AG04450 (cell line): Measurements from ENCODE around the gene WDR5. TPM values are rescaled to one million over a fixed set of nuclear protein-coding genes. Genes with fewer than 3 reads are reported as not detected.

Source experiments
- CTCF ChIA-PET: fragments of 300-600, 350-600 bp; formaldehyde crosslinking; extraction: SDS; loops from one replicate; lab custom pipeline; 2022; ENCODE audit warnings: antibody characterized with exemption, inconsistent platforms; lab: Charles Lee
- POLR2A ChIA-PET: fragments of 350-600 bp; formaldehyde crosslinking; extraction: SDS; loops from one replicate; lab custom pipeline; 2021; ENCODE audit warnings: antibody characterized with exemption, inconsistent platforms; lab: Yijun Ruan, JAX
- DNase-seq: peaks from one replicate; pipeline ENCODE4 v3.0.0-alpha.2; 2011; ENCODE audit warnings: low read depth, low spot score
- H3K27ac ChIP-seq: one replicate; pipeline ENCODE4 v1.5.1; 2012; ENCODE audit warnings: low read depth, low read length, control low read depth
- H3K27me3 ChIP-seq: one replicate; pipeline ENCODE4 v1.6.0; 2012; ENCODE audit warnings: low read length; ENCODE audit not compliant: control insufficient read depth, insufficient read depth
- H3K4me3 ChIP-seq: 2 replicates; pipeline ENCODE4 v1.5.1; 2011; ENCODE audit warnings: mild to moderate bottlenecking, low read depth, low read length, control low read depth
- H3K9me3 ChIP-seq: 2 replicates; pipeline ENCODE4 v1.5.1; 2012; ENCODE audit warnings: low read length; ENCODE audit not compliant: control insufficient read depth, insufficient read depth
- polyA plus RNA-seq: library from polyadenylated mRNA; depleted of rRNA; stranded (reverse); fragments of >200 nt; gene quantifications from 2 replicates; pipeline ENCODE4 v1.2.3, GENCODE V29; 2011; rRNA removed
- small RNA-seq: library from RNA; depleted of rRNA; stranded (forward); fragments of <200 nt; gene quantifications from one replicate; pipeline ENCODE3, GENCODE V24; 2012; ENCODE audit warnings: low read depth; ENCODE audit not compliant: insufficient read length
- TF ChIP-seq, protein P1 (sequence below): IDR thresholded peaks from 2 replicates; pipeline ENCODE4 v1.5.1; 2011; ENCODE audit warnings: low read depth, low read length, control low read depth, inconsistent platforms

WDR5 gene
- polyA plus RNA-seq, 1 experiment, result 22.3 TPM

GRCh38 chr9:134208981-134209725 is 73.3 kb downstream of the WDR5 start:
- no peak overlapping the region for H3K4me3 ChIP-seq
- peaks cover 10% of the 10 kb centered on the region for H3K9me3 ChIP-seq
- peaks cover 5% of the 10 kb centered on the region for H3K27me3 ChIP-seq
- DNase-seq, result no peak
- ChIA-PET POLR2A (no interaction called here), CTCF (interaction anchor here (1.2 kb wide), 1 partner anchor 38 kb away, joined by 3 read pairs; no protein-coding TSS in a partner anchor)
- TF ChIP-seq, protein P1, sequence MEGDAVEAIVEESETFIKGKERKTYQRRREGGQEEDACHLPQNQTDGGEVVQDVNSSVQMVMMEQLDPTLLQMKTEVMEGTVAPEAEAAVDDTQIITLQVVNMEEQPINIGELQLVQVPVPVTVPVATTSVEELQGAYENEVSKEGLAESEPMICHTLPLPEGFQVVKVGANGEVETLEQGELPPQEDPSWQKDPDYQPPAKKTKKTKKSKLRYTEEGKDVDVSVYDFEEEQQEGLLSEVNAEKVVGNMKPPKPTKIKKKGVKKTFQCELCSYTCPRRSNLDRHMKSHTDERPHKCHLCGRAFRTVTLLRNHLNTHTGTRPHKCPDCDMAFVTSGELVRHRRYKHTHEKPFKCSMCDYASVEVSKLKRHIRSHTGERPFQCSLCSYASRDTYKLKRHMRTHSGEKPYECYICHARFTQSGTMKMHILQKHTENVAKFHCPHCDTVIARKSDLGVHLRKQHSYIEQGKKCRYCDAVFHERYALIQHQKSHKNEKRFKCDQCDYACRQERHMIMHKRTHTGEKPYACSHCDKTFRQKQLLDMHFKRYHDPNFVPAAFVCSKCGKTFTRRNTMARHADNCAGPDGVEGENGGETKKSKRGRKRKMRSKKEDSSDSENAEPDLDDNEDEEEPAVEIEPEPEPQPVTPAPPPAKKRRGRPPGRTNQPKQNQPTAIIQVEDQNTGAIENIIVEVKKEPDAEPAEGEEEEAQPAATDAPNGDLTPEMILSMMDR, result no peak
- H3K27ac ChIP-seq, result no peak overlapping the region

Small RNA genes lying within 50 kb of the gene (small RNA-seq; reads per million reads assigned to genes)
- gene RNU6ATAC, result 5.4 reads per million, percentile 53 among the genes with 10 or more reads in this experiment

Other genes with a start within 250 kb of the WDR5 start
- 9.0 and 10.7 TPM in 2 replicates for gene VAV2, start 143.8 kb upstream of the WDR5 start, polyA plus RNA-seq
- 20.2 and 20.3 TPM in 2 replicates for gene BRD3OS, start 110.6 kb upstream of the WDR5 start, polyA plus RNA-seq
- gene BRD3, start 68.1 kb upstream of the WDR5 start, polyA plus RNA-seq, result 7.1 and 7.2 TPM in 2 replicates
- gene RNU6ATAC, start 28.5 kb downstream of the WDR5 start, polyA plus RNA-seq, result not detected in 2 replicates
- 5.3 and 8.4 TPM in 2 replicates for gene RXRA, start 190.4 kb downstream of the WDR5 start, polyA plus RNA-seq